Measurements from ENCODE around the gene EFNA5.

DNA sequence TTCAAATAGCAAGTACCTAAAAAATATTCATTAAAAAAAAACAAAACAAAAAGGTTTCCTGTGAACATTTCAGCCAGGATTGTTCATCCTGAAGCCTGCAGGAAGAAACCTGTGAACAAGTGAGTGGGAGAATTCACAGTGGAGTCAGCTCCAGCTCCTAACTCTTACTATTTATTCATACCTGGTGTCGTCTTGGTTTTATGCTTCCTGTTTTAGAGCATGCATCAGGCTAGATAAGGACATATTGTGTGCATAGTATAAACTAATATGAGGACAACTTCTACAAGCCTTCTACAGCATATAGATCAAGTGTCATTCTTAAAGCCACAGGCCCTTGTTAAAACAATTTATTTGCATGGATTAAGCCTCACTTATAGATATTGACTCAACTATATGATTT, 169.9 kb downstream of the EFNA5 start:
- TF ChIP-seq, protein P1, sequence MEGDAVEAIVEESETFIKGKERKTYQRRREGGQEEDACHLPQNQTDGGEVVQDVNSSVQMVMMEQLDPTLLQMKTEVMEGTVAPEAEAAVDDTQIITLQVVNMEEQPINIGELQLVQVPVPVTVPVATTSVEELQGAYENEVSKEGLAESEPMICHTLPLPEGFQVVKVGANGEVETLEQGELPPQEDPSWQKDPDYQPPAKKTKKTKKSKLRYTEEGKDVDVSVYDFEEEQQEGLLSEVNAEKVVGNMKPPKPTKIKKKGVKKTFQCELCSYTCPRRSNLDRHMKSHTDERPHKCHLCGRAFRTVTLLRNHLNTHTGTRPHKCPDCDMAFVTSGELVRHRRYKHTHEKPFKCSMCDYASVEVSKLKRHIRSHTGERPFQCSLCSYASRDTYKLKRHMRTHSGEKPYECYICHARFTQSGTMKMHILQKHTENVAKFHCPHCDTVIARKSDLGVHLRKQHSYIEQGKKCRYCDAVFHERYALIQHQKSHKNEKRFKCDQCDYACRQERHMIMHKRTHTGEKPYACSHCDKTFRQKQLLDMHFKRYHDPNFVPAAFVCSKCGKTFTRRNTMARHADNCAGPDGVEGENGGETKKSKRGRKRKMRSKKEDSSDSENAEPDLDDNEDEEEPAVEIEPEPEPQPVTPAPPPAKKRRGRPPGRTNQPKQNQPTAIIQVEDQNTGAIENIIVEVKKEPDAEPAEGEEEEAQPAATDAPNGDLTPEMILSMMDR (IDR thresholded peaks at IDR 0.05; ENCODE audit: borderline replicate concordance, extremely low read depth, low read length, poor library complexity, severe bottlenecking) = no peak
- TF ChIP-seq EZH2 (IDR thresholded peaks at IDR 0.05; ENCODE audit: borderline replicate concordance, low read depth, low read length, severe bottlenecking) = no peak

All from DND-41 (cell line).